ENCODE results near the gene RAMACL.
"Not testable (repeated sequence)": the region's sequence is repeated elsewhere in the genome, so short reads cannot be mapped to it uniquely, and the experiment has no call there.

RAMACL gene

GRCh38 chr6:166541876-166542579 is 44.5 kb downstream of the RAMACL start:
- no peak for TF ChIP-seq CTCF (IDR thresholded peaks at IDR 0.05)
- no peaks in the 10 kb centered on the region for H3K27me3 ChIP-seq
- no peaks in the 10 kb centered on the region for H3K36me3 ChIP-seq
- H3K27ac ChIP-seq = no peak overlapping the region
- H3K9me3 ChIP-seq = peaks cover 0 to 3% (median 0%) of the 10 kb centered on the region in 3 donors
- no peaks in the 10 kb centered on the region for H3K4me1 ChIP-seq
- H3K4me3 ChIP-seq = no peak overlapping the region
- intact Hi-C loops (cut with DNase I; ENCODE audit: low total_unique reads) = no loop called here
- peak in 1 of 2 donors; percentile 24 for DNase-seq

DNA sequence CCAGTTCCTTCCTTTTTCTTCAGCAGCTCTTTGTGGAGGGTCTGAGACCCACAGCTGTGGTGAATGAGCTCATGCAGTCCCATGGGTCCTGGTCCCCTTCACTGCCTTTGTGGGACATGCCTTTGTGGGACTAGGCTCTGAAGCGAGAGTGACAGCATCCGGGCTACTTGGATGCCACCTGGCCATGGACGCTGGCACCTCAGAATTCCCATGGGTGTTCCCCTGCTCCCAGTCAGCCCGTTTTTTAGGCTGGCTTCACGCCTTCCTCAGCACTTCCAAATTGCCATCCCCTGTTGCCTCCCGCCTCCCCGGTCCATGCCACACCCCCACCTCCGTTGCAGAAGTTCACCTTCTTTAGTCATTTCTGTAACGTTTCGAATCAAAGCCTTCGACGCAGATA is 45.1 kb downstream of the RAMACL start:
- Histone ChIP-seq H3K4me3 (no peak overlapping the region), H3K4me1 (no peaks in the 10 kb centered on the region), H3K27me3 (no peaks in the 10 kb centered on the region), H3K36me3 (peaks cover 0 to 3% (median 2%) of the 10 kb centered on the region in 3 donors), H3K9me3 (no peaks in the 10 kb centered on the region), H3K27ac (no peak overlapping the region)
- intact Hi-C loops (cut with DNase I; ENCODE audit: low total_unique reads) = no loop called here
- DNase-seq = no peak
- TF ChIP-seq CTCF (IDR thresholded peaks at IDR 0.05) = no peak

- DNase-seq = peak in 1 of 2 donors; percentile 64
- Histone ChIP-seq H3K4me3 (no peak overlapping the region), H3K9me3 (no peaks in the 10 kb centered on the region), H3K27ac (no peak overlapping the region), H3K36me3 (peaks cover 4 to 8% (median 8%) of the 10 kb centered on the region in 3 donors), H3K27me3 (no peaks in the 10 kb centered on the region), H3K4me1 (no peaks in the 10 kb centered on the region)
- intact Hi-C loops (cut with DNase I; ENCODE audit: low total_unique reads) = no loop called here
- TF ChIP-seq CTCF (IDR thresholded peaks at IDR 0.05) = no peak
Observed at GRCh38 chr6:166540631-166541331, 45.7 kb downstream of the RAMACL start.

- peak in 1 of 2 donors; percentile 5 for DNase-seq
- TF ChIP-seq CTCF (IDR thresholded peaks at IDR 0.05) = no peak
- Histone ChIP-seq H3K36me3 (peaks cover 5 to 17% (median 12%) of the 10 kb centered on the region in 3 donors), H3K27ac (no peak overlapping the region), H3K9me3 (no peaks in the 10 kb centered on the region), H3K4me1 (no peaks in the 10 kb centered on the region), H3K27me3 (no peaks in the 10 kb centered on the region), H3K4me3 (no peak overlapping the region)
- intact Hi-C loops (cut with DNase I; ENCODE audit: low total_unique reads) = no loop called here
Observed at GRCh38 chr6:166539543-166539942, 46.9 kb downstream of the RAMACL start.

- peak in 1 of 2 donors; percentile 12 for DNase-seq
- H3K9me3 ChIP-seq; H3K27me3 ChIP-seq; H3K4me3 ChIP-seq; intact Hi-C loops (cut with DNase I; ENCODE audit: low total_unique reads); H3K27ac ChIP-seq; H3K4me1 ChIP-seq: not testable (repeated sequence)
- H3K36me3 ChIP-seq = peaks cover 5 to 17% (median 12%) of the 10 kb centered on the region in 3 donors
Observed at GRCh38 chr6:166539011-166539385, 47.5 kb downstream of the RAMACL start.

- peak in 1 of 2 donors; percentile 9 for DNase-seq
Observed at GRCh38 chr6:166538297-166539010, 48.0 kb downstream of the RAMACL start.

More at GRCh38 chr6:166538297-166539010, 48.0 kb downstream of the RAMACL start:
- peaks cover 5 to 17% (median 15%) of the 10 kb centered on the region in 3 donors for H3K36me3 ChIP-seq
- H3K9me3 ChIP-seq = no peaks in the 10 kb centered on the region
- no peaks in the 10 kb centered on the region for H3K4me1 ChIP-seq
- intact Hi-C loops (cut with DNase I; ENCODE audit: low total_unique reads) = no loop called here
- H3K4me3 ChIP-seq = no peak overlapping the region
- no peak overlapping the region for H3K27ac ChIP-seq
- TF ChIP-seq CTCF (IDR thresholded peaks at IDR 0.05) = no peak
- H3K27me3 ChIP-seq = no peaks in the 10 kb centered on the region

Measured in tibial artery (tissue), 4 donors.